Ishikawa (cell line): ENCODE data around the gene ZNF583.

Experiments
- CEBPB ChIP-seq: IDR thresholded peaks from 2 replicates; pipeline ENCODE4 v1.6.1; 2012
- CREB1 ChIP-seq: IDR thresholded peaks from 2 replicates; pipeline ENCODE4 v1.6.1; 2012; ENCODE audit warnings: low read depth
- EGR1 ChIP-seq: IDR thresholded peaks from 2 replicates; pipeline ENCODE4 v1.6.1; 2012
- EP300 ChIP-seq: IDR thresholded peaks from 2 replicates; pipeline ENCODE4 v1.6.1; 2012; ENCODE audit warnings: borderline replicate concordance
- FOXM1 ChIP-seq: IDR thresholded peaks from 2 replicates; pipeline ENCODE4 v1.6.1; 2012; ENCODE audit warnings: low read depth, borderline replicate concordance
- MAX ChIP-seq: IDR thresholded peaks from 2 replicates; pipeline ENCODE4 v1.6.1; 2012
- RAD21 ChIP-seq: IDR thresholded peaks from 2 replicates; pipeline ENCODE4 v1.6.1; 2012; ENCODE audit warnings: low read depth
- REST ChIP-seq: IDR thresholded peaks from 2 replicates; pipeline ENCODE4 v1.6.1; 2012; ENCODE audit warnings: low read depth, mild to moderate bottlenecking
- TAF1 ChIP-seq: IDR thresholded peaks from 2 replicates; pipeline ENCODE4 v1.6.1; 2012; ENCODE audit warnings: low read depth, mild to moderate bottlenecking
- TCF12 ChIP-seq: IDR thresholded peaks from 2 replicates; pipeline ENCODE4 v1.6.1; 2012; ENCODE audit warnings: low read depth
- TEAD4 ChIP-seq: IDR thresholded peaks from 2 replicates; pipeline ENCODE4 v1.6.1; 2012
- ZBTB7A ChIP-seq: IDR thresholded peaks from 2 replicates; pipeline ENCODE4 v1.6.1; 2012; ENCODE audit warnings: low read depth
- TF ChIP-seq, protein P1 (sequence below): IDR thresholded peaks from 2 replicates; pipeline ENCODE4 v1.6.1; 2012

DNA sequence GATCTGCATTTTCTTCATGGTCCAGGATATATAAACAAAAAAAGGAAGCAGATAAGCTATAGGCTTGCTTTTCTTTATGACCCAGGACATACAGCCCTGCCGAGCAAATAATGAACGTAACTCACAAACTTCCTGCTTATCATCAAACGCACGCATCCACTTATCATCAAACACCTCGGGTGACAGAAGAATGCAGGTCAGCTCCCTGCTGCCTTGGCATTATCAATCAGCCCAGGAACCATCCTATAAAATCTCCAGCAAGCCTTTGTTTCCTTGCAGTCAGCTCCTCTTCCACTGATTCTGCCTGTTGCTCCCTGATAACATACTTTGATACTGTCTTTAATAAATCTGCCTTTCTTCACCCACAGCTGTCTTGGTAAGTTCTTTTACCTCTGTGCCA, 5.3 kb upstream of the ZNF583 start:
- no peak for TF ChIP-seq ZBTB7A
- TF ChIP-seq TAF1: no peak
- no peak for TF ChIP-seq RAD21
- no peak for TF ChIP-seq REST
- no peak for TF ChIP-seq TEAD4
- TF ChIP-seq CREB1: no peak
- no peak for TF ChIP-seq FOXM1
- no peak for TF ChIP-seq MAX
- TF ChIP-seq, protein P1, sequence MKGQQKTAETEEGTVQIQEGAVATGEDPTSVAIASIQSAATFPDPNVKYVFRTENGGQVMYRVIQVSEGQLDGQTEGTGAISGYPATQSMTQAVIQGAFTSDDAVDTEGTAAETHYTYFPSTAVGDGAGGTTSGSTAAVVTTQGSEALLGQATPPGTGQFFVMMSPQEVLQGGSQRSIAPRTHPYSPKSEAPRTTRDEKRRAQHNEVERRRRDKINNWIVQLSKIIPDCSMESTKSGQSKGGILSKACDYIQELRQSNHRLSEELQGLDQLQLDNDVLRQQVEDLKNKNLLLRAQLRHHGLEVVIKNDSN: no peak
- TF ChIP-seq TCF12: no peak
- no peak for TF ChIP-seq EGR1
- TF ChIP-seq EP300: no peak
- TF ChIP-seq CEBPB: no peak
